Activated naive CD4-positive, alpha-beta T cell treated with Interleukin-2 at 50 U/mL for 16 hours (primary cell): ENCODE results near the gene DOCK4.

Source experiments
- DNase-seq: peaks from one replicate; pipeline ENCODE4 v3.0.0-alpha.2; 2020

Gene DOCK4

DNA sequence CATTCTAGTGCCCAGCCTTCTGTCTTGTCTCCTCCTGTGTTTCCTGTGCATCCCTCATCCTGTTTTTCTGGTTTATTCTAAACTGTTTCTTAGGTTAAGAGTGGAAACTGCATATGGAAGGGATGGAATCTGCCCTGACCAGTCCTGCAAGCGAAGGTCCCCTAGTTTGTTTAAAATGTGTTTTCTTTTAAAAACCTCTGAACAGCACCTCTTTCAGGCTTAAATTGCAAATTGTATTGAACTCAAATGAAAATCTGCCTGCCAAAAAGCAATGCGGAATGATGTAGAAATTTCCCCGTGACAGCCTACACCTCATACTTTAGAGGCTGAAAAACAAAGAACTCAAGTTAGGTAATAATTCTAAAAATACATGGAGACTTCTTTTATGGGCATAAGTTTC lies 421.1 kb downstream of the DOCK4 start:
- DNase-seq = no peak

DNA sequence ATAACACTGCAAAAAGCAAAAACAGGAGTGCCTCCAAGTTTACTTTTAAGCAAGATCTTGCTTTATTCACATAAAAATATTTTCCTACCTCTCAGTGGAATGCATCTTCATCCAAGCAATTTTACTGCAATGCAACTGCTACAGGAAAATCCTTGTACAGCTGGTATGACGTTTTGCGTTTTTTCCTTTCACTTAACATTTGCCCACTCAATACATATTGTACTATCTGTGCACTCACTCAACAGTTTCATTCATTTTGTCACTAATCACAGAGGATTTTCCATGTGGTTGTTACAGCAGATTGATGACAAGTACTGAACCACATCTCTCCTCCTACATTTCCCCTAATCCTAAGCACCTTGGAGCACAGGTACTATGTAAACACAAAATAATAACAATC lies 421.9 kb downstream of the DOCK4 start:
- DNase-seq = no peak

DNA sequence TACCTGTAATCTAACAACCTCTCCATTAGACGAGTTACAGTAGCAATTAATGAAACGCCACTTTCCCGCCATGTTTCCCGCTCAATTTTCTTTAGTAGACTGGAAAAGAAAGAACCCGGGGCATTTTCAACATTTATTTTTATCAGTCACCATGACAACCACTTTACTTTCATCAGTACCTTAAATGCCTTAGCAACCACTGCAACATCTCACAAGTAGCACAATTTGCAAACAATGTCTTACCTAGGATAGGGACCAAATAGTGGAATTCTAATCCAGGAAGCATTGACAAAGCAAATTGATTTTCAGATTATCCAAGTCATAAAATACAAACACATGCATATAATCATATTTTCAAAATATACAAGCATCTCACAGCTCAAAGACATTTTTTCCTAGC lies 422.3 kb downstream of the DOCK4 start:
- no peak for DNase-seq

DNA sequence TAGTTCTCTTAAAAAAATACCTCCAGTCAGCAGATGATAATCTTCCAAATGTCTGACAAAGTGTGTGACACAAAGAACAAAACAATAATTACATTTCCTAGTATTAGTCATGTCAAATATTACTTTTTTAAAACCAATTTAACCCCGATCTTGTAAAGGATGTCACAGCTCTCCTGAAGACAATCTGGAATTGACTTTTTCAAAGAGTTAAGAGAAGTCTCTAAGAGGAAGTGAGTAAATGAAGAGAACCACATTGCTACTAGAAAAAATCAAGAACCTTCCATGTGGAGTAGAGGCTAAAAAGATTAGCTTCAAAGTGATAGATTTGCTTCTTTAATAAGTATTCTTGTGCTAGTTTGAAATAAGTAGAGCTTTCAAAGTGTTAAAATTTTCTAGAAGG lies 425.7 kb downstream of the DOCK4 start:
- no peak for DNase-seq

DNA sequence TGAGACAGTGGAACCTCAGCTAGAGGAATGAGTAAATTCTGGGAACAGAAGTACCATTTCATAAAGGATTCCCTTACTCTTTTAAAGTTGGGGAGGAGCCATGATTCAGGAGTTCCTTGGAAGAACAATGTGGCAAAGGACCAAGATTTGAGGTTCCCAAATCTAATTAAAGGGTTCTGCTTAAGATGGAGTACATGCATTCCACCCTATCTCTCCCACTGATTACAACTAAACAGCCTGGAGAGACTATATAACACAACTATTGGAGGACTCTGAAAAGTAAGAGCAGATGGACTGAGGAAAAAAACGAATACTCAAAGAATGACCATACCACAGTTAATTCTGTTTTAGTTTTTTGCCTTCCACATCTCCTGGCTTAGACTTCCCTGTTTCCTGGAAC lies 431.0 kb downstream of the DOCK4 start:
- DNase-seq = no peak

DNA sequence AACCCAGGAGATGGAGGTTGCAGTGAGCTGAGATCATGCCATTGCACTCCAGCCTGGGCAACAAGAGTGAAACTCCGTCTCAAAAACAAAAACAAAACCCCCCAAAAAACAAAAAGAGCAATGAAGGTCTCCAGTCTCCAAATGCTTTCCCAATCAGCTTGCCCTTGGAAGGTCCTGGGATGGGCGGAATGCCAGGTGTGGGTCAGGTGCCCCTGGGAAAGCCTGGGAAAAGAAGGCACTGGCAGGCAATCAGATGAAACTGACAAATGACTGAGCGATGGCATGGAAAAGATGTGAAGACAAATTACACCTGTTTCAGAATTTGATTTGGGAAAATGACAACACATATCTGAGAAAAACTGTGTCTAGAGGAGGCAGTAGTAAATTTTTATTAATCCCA lies 433.5 kb downstream of the DOCK4 start:
- DNase-seq = no peak

DNA sequence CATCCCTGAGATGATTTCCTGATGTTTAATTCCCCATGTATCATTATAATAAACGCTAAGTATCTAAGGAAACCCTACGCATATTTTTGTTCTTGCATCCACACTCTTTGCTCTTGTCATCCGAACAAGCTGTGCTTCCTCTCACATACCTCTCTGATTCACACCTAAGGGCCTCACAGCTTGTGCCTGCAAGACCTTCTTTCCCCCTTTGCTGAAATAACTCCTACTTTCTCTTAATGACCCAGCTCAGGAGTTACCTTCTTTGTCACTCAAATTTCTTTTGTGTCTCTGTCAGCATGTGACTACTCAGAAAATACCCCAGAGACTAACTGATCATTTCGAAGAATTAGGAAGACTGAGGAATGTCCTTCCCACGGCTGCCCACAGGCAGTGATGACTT lies 434.6 kb downstream of the DOCK4 start:
- no peak for DNase-seq

DNA sequence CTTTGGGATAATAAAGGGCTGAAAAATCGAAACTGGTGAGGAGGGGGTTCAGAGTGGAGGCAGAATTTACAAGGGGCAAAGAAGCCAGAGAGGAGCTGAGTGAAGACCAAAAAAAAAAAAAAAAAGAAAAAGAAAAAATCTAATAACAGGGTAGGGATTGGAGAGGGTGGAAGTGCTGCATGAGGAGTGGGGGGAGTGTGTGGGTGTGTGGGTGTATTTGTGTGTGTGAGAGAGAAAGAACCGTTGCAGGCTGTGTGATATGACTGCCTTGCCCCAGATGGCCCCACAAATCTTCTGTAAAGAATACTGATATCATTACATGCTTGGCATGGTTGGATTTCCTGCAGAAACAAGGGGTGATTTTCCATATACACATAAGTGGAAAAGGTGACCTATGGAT lies 436.1 kb downstream of the DOCK4 start:
- DNase-seq = no peak

DNA sequence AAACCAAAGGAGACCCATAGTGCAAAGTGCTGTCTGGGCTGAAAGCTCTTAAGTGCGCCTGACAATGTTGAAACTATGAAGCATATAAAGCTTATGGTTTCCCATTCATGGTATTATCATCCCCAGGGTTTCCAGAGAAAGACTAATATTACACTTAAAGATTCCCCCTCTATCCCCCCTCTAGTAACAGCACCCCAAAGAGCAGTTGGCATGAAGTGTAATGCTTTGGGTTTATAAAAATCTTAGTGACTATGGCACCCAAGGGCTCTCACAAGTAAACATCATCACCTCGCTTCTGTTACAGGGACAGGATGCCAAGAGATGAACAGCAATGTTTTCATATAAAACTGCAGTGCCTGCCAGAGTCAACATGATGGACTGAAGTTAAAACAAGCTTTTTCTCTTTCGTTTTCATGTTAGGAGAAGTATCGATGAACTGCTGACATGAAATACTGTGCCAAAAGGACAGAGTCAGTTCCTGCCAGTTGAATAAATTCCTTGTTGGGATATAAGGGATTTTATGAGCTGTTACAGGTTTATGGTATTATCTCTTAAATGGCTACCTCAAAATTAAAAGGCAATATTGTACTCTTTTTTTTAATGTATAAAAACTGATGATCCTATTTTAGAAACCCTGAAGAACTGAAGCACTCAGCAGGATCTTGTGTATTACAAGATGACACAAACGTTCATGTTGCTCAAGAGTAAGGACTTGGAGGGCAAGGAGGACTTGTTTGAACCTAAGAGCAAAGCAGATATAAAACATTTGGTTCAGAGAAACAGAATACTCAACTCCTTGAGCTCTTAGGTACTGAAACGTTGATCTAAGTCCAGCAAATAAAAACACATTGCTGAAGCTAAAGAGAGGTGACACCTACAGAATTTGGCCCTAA lies 440.2 kb downstream of the DOCK4 start:
- no peak for DNase-seq

DNA sequence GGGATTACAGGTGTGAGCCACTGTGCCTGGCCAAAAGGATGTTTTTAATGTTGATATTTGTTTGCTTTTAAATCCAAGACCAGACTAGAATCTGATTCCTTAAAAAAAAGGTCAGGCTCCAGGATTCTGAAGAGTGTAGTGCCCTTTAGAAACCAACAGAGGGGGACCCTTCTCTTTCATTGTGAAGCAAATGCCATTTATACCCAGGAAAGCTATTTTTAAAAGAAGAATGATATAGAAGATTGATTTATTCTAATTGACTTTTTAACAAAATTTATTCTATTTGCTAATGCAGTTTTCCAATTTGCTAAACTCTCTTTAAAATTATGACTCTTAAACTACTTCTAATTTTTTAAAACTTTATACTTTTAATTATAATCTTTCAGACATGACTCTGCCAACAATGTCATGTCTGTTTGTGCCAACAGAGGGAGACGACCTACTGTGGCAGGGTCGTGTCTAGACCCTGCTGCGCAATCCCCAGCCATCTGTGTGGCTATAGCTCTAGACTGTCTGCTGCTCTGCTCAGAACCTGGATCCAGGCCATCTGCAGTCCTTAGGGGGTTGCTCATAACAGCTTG lies 442.9 kb downstream of the DOCK4 start:
- DNase-seq = no peak

DNA sequence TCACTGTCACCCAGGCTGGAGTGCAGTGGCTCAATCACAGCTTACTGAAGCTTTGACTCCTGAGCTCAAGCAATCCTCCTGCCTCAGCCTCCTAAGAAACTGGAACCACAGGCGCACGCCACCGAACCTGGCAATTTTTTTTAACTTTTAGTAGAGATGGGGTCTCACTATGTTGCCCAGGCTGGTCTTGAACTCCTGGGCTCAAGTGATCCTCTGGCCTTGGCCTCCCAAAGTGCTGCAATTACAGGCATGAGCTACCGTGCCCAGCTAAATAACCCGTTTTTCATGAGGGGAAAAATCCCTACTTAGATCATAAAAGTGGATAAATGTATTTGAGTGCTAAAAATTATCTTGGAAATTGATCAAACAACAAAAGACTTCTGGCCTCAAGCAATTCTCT lies 443.4 kb downstream of the DOCK4 start:
- no peak for DNase-seq

DNA sequence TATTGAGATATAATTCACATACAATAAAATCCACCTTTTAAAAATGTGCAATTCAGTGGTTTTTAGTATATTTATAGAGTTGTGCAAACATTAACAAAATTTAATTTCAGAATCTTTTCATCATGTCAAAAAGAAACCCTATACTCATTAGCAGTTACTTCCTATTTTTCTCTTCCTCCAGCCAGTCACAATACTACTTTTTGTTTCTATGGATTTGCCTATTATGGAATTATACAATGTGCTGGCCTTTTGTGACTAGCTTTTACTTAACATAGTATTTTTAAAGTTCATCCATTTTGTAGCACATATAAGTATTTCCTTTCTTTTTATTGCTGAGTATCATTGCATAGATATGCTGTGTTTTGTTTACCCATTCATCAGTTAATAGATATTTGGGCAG lies 444.0 kb downstream of the DOCK4 start:
- no peak for DNase-seq

DNA sequence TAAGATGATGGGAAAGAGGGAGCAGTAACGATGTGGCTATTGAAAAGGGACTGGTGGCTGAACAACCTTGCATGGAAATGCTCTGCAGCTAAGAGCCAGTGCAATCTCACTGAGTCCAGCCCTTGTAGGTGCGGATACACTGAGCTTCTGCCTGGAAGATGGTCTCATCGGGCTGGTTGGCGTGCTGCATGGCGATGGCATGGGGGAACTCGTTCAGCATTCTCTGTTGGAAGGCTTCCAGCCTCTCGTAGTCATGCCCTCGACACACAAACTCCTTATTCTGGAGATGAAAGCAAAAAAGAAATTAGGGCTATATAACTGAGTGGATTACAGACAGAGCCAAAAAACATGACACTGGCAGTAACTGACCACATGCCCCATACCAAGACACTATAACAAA lies 446.2 kb downstream of the DOCK4 start:
- no peak for DNase-seq

DNA sequence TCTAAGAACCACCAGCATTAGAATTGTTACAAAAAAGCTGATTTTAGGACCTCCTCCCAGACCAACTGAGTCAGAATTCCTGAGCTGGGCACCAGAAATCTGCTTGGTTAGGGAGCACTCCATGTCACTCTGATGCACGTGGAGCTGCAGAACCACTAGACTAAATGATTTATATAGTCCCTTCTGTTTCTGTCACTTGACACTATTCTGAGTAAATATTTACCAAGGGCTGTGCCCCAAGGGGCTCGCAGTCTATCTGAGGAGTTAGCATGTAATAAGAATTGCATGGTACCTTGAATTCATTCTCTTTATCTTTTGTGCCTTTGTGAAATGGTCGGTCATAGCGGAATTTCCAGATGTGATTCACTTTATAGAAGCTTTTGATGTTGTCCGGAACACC lies 447.9 kb downstream of the DOCK4 start:
- no peak for DNase-seq

DNA sequence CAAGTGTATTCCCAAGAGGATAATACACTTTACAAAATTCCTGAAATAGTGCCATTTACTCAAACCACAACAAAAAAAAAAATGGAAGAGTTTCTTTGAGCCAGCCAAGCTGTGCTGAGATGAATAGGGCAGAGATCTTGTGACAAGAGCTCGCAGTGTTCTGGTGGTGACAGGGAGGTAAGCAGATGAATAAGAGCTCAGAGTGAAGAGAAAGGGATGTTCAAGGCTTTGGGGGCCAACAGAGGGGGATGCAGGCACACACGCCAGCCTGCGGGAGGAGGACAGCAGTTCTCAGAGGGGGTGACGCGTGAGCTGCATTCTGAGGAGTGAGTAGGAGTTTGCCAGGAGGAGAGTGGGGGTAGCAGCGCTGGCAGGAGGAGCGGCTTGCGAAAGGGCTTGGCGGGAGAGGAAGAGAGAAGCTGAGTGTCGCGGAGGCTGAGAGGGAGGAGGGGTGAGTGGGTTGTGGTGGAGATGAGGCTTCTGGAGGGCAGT lies 449.5 kb downstream of the DOCK4 start:
- no peak for DNase-seq

DNA sequence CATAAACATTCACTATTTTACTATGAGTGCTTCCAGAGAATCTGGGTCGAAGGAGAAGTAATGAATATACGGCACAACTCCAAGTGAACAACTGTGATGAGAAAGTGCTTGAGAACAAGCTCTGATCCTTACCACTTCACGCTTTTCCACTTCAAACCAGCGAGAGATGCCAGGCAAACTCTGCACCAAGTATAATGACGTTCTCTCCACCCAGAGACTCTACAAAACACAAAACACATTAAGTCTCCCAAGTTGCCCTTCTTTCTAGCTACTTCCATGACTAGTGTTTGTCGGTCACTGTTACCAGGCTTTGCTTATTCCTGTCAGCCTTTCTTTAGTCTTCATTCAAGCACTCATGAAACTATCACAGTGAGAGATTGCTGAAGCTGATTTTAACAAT lies 450.8 kb downstream of the DOCK4 start:
- DNase-seq = no peak

DNA sequence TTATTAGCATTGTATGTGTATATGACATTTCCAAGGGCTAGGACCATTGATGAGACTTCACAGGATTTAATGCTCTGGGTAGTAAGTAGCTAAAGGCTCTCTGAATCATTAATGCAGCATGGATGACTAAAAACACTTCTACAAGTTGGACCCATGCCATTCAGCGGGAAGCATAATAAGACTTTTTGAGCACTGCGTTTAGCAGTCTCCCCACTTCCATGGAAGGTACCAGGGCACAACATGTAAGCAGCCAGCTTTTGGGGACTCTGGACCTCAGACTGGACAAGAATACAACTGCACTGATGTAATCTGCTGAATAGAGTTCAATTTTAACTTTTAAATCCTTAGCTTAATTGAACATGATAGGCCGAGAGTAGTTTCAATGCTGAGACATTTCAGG lies 452.2 kb downstream of the DOCK4 start:
- DNase-seq = no peak

DNA sequence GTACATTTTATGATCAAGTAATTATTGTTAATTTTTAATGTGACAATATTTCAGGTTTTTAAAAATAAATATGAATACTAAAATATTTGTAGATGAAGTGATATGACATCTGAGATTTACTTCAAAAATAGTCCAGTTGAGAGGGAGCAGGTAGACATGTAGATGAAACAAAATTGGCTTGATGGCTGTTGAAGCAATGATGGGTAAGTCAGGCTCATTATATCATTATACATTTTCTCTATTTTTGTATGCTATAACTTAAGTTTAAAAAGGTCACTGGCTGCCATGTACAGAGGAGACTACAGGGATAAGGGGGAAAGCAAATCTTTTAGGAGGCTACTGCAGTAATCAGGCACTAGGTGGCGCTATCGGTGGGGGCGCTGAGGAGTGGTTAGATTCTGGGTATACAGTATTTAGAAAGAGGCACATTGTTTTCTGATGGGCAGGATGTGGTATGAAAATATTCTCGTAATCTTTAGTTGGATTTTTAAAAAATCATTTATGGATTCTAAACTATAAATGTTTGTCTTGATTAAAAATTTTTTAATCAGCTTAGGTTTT lies 454.1 kb downstream of the DOCK4 start:
- peak; percentile 52 for DNase-seq

DNA sequence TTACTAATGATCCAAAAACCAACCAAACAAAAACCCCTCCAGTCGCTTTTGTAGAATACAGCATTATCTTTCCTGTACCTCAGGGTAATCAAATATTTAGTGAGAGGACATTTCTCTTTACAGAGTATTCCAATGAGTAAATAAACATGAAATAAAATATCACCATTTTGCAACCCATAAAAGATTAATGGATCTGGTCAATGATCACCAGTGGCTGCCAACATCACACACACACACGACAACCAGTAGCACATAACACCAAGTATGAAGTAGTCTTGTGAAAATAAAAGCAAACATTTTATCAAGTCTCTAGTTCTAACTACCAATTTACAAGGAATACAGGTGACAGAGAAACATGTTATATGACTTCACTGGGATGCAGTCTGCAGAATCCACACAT lies 455.3 kb downstream of the DOCK4 start:
- no peak for DNase-seq

DNA sequence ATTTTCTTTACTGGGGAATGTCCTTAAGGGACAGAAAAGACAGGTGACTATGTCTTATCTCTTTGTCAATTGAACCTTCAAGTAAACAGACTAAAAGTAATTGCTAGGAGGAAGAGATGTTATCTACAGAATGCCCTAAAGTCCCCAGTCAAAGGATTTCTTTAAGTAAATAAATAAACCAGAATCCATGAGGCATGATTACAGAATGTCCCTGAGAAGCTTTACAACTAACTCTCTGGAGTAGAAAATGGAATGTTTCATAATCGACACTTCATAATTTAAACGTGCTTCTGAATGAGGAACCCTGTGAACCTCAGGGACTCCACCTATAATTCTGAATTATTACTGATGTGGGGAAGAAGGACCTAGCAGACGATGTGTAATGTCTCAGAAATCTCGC lies 456.0 kb downstream of the DOCK4 start:
- DNase-seq = no peak

DNA sequence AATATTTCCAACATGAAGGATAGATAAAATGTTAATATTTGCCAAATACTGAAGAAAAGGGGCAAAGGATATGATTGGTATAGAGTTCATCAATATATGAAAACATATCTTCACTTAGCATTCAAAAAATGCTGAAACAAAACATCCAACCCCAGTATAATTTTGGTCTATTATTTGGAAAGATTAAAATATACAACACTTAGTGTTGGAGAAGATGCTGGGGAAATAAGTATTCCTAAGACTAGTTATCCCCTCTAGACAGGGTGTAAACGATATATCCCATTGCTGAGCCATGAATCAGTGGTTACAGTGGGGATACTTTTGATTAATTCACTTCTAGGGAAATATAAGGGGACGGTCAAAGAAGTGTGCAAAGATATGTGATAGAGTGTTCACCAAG lies 456.6 kb downstream of the DOCK4 start:
- no peak for DNase-seq

DNA sequence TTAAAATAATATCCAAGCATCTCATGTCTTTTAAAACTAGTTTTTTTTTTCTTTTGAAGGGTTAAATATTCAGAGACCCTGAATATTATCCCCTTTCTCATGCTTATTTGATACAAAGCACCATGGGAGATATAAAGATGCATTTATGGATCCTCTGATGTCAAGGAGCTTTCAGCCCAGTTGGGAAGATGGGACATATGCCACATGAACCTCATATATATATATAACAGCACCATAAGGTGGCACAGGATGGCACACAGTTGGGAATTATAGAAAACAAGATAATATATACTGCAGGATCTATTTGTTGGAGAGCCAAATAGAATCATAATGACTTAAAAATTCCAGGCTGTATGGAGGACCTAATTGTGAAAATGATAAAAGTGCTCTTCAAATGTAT lies 458.5 kb downstream of the DOCK4 start:
- no peak for DNase-seq

DNA sequence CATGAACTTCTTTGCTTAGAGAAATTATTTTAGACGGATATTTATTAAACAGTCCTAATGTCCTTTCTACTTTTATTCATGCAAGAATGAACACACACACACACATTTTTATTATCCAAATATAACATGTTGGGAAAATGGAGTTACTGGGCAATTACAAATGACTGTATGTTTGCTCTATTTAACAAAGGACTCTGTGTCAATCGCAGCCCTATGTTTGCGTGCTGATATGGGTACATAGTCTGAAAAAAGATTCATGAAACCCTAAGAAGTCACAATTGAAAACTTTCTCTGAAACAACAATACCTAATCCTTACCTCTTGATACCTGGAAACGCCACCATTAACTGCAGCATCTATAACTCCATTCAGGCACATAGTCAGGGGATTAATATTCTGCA lies 459.2 kb downstream of the DOCK4 start:
- DNase-seq = no peak

DNA sequence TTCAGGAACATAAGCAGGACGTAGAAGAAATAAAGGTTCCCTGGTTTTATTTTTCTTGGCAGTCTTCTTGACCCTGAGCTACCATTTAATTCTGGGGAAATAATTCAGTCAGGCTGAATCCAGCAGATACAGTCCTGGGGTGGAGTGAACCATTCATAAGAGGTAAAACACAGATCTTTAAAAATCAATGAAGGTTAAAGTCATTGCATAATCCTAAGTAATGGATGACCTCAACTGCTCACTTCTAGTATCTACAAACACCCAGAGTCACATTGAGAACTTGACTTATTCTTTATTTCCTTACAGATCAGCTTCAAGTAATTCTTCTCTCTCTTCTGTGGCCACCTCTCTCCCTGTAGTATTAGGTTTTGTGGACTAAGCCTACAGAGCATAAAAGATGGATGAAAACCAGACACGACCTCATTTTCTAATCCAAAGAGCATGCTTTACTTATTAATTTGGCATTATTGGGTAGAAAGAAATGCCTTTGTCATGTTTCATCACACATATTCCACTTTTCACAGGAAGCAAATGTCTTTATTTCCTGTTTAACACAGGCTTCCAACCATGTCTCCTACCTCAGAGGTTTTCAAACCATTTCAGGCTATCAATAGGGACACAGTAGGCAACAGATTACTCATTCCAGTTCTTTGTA lies 461.6 kb downstream of the DOCK4 start:
- DNase-seq = no peak
